Left kidney (tissue), 2 donors: ENCODE measurements around the gene IGFBP1. TPM values are rescaled to one million over a fixed set of nuclear protein-coding genes. Genes with fewer than 3 reads are reported as not detected.

Experiments used
- DNase-seq: peaks from one replicate; pipeline ENCODE4 v3.0.0-alpha.2; 2013
- polyA plus RNA-seq: library from polyadenylated mRNA; unstranded; fragments of 120-200 nt; gene quantifications from one replicate; pipeline ENCODE4 v1.2.1, GENCODE V29; 2013; ENCODE audit not compliant: insufficient read length

The IGFBP1 gene
- polyA plus RNA-seq, 1 donor: 0.17 TPM

DNA sequence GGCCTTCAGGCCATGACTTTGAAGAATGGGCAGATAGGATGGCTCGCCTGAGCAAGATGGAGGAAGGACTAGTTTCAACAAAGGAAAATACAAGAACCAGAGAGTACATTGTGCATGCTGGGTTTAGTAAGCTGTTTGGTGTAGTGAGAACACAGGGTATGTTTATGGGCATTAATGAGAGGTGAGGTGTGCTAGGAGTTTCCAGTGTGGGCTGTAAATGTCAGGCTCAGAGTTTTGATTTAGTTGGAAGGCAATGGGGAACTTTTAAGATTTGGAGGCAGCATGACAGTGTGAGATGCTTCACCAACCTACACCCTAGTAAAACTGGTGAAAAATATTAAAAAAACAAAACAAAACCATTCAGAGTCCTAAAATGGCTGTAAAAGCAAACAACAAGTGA is 13.3 kb downstream of the IGFBP1 start:
- DNase-seq: no peak

DNA sequence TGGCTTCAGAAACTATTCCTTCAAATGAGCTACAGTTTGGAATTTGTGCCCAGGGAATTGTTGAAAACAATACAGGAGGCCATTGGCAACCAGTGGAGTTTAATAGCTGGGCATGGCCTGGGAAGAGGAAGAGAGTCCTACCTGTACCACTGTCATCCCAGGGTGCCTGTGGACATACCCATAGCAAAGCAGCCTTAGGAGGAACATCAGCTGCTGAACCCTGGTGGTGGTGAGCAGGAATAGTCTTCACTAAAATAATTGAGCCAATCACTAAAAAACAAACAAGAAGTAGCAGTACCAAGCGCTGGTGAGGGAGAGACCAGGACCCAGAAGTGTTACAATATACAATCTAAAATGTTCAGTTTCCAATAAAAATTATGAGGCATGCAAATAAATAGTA is 14.5 kb downstream of the IGFBP1 start:
- DNase-seq: no peak

DNA sequence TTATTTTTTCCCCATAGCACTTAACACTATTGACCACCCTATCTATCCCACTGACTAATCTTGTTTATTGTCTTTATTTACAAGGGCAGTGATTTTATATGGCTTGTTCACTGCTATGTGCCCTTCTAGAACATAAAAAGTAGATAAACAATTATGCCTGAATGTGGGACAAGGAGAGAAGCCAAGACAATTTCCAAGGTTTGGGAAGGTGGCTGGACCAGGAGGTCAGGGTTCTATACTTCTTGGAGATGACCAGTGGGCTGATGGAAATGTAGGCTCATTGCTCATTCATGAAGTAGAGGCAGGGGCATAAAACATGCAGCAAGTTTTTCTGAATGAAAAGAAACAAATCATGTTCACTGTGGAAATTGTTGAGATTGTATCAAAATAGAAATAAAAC is 21.3 kb downstream of the IGFBP1 start:
- no peak for DNase-seq

DNA sequence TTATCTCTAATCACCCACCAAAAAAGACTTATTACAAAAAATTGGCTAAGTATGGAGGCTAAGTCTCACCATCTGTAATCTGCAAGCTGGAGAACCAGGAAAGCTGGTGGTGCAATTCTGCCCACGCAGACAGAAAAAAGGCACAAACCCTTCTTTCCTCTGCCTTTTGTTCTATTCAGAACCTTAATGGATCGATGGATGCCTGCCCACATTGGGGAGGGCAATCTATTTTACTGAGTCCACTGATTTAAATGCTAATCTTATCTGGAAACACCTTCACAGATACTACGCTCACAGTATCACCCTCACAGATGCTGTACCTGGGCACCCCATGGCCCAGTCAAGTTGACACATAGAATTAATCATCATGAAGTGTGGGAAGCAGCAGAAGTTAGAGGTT is 22.6 kb downstream of the IGFBP1 start:
- DNase-seq: no peak

DNA sequence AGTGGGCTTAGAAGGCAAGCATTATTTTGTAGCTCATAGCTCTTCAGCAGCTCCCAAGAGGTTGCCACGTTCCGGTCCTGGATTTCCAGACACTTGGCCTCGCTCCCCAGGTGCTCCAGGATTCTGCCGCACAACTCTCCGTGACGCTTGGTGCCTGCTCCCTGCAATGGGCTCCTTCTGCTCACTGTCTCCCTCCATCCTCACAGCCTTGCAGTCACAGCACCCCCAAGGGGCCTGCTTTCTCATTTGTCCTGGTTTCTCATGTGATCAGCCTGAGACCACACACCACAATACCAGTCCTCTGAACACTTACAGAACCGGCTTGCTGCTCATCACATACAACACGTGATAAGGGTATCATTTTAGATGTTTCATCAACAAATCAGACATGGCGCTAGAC is 23.0 kb downstream of the IGFBP1 start:
- no peak for DNase-seq

DNA sequence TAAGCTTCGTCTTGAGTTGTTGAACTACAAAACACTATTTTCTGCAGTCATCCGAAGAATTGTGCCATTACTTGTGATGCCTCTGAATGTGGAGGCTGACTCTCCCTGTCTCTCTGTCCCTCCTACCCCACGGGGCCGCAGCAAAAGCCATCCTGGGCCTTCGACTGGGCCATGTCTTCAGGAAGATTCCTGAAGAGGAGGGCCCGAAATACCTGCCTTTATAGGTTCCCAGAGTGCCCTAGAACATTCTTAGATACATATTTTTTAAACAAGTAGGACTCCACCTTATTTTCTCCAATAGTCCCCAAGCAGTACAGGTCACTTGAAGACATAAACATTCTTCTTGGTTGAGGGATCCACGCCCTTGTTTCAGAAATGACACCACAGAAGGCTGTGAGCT is 24.7 kb downstream of the IGFBP1 start:
- no peak for DNase-seq

DNA sequence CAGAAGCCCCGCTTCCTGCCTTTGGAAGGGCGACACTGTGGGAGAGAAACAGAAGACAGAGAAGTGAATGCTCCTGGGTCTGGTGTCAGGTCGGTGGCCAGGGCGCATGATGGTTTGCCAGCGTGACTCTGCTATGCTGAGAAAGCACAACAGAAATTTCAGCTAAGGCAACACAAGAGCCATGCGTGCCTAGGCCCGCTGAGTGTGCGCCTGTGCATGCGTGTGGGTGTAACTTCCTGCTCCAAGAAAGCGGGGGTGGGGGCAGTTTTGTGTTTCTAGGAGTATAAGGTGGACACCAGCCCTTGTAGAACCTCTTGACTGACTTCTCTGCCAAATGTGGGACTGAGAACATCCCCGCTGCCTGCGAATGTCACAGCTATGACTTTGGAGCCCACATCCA is 26.6 kb downstream of the IGFBP1 start:
- DNase-seq: no peak

DNA sequence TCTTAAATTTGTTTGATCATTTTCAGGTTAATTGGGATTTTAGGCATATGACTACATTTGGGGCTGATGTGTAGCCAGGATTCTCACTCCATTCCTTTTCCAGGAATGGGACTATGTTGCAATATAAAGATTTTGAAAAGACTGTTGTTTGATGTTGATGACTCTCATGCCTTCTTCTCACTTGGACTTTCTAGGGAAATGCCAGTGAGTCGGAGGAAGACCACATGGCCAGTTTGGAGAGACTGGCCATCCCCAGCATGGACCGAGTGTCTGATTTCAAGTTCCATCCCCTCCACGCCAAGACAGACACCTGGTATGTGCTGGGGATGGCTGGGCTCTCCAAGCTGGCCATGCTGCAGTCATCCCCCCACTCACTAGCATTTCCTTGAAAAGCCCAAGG is 27.3 kb downstream of the IGFBP1 start:
- no peak for DNase-seq

DNA sequence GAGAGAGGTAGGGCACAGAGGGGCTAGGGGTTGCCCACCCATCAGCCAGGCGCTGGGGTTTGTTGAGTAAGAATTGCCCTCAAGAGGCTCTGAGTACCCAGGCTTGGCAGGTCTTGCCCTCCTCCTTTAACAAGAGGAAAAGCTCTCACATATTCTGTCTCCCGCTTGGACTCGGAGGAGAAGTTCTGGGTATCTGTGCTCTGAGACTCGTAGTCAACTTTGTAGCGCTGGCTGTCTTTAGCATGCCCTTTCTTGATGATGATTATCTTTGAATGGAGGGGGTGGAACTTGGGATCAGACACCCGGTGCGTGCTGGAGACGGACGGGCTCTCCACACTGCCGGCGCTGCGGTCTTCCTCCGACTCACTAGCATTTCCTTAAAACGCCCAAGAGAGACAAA is 28.8 kb downstream of the IGFBP1 start:
- no peak for DNase-seq

DNA sequence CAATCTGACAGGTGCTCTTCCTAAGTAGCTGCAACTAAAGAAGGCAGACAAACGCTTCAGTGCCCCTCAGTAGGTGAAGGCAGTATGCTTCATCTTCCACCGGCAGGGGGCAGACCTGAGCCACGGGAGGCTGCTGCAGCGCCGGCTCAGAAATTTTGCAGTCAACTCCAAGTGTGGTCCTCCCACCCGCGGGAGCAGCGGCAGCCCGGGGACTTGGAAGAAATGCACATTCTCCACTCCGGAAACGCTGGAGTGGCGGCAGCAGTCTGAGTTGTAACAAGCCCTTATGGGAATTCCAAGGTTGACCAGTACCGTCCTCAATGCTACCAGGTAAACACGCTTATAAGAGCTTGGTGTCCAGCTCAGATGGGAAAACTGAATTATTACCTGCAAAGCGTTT is 29.4 kb downstream of the IGFBP1 start:
- peak; percentile 67 for DNase-seq

DNA sequence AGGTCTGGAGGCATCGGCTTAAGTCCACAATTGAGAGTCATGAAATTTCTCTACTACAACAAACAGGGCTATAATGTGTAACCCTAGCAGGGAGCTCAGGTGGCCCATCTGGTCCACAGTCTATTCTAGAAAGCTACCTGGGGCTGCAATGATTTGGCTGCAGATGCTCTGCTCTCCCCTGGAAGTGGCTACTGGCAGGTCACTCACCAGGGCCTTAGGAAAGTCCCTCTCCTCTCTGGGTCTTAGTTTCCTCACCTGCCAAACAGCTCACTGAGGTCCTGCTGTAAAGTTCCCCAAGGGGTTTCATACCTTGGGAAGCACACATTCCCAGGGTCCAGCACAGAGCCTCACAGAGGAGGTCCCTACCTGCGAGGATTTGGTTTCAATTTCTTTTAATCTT is 30.3 kb downstream of the IGFBP1 start:
- no peak for DNase-seq

DNA sequence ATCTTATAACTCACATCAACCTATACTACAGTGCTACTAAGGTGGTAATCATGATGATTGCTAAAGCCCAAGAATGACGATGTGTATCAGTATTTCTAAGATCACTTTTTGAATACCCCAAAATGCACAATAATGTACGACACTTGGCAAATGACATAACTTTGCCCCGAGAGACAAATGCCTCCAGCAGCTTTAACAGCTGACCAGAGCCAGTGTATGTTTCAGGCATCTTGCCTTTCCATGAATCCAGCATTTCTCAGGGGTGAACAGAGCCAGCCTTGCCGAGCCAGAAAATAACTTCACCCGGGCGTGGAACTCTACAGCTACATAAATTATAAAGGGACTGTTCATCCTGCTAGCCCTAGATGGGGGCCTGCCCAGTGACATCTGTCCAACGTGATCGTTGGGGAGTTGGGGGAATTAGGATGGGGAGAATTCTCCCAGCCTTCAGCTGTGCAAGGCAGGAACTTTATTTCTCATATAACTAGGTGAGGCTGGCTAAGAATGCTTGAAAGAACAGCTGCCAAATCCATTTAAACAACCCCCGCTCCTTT is 31.0 kb downstream of the IGFBP1 start:
- DNase-seq: no peak

DNA sequence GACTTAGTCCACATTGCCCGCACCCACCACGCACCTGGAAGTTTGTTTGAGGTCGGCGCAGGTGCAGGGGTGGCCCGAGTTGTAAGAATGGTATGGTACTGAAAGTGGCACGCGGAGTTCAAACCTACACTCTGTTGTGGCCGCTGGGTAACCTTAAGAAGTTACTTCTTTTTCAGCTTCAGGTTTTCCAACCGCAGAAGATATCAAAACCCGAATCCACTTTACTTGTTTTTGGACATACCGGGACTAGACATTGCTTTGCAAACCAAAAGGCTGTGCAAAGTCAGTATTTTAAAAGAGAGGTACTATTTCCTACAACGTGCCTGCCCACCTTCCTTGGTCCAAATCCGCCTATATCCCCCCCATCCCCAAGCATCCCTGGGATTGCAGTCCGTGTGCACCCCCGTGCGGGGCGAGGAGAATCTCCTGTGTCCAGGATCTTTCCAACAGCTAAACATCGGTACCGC is 31.7 kb downstream of the IGFBP1 start:
- DNase-seq: peak; percentile 10

DNA sequence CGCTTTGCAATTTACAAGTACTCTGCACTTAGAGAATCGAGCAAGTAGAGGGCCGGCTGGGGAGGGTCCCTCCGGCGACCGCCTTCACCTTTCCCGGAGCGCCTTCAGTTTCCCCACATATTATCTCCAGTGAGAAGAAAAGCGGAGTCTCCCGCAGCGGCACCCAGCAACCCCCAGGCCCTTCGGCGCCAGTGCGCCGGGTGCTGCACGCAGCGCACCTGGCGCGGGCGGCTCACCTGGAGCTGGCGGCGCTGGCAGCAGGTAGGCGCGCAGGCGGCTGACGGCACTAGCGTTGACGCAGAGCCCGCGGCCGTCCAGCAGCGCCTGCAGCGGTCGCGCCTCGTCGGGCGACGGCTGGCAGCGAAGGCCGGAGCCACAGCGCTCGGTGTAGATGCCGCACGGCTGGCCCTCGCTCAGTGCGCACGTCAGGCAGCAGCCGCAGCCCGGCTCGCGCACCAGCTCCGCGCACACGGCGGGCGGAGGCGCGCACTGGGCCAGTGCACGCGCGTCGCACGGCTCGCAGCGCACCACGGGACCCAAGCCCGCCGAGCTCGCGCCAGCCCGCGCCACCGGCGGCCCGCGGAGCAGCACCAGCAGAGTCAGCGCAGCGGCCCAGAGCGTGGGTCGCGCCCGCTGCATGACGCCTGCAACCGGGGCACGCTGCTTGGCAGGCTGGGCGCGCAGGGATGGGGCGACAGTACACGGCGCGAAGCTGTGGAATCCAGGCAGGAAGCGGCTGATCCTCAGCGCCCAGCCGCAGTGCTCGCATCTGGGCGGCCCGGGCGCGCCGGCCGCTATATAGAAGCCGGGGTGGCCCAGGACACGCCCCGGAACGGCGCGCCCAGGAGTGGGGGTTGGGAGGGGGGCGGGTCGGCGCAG is 32.5 kb downstream of the IGFBP1 start, which contains the start of gene IGFBP3:
IGFBP3 (minus strand) TSS at position 771 of the 879 bp plus-strand sequence; CDS start at position 639, 132 bp downstream.
- DNase-seq: peak; percentile 67

DNA sequence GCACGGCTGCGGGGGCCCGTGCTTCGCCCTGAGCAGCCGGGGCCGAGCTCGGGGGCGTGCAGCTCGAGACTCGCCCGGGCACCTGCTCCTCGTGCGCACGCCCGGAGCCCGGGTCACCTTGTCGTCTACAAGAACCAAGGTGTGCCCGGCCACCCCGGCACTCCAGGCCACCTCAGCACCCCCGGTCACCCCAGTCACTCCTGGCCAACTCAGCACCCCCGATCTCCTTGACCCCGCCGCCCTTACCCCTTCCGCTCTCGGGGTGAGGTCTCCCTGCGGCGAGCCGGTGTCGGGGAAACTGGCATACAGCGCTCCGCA is 33.1 kb downstream of the IGFBP1 start:
- DNase-seq: no peak

DNA sequence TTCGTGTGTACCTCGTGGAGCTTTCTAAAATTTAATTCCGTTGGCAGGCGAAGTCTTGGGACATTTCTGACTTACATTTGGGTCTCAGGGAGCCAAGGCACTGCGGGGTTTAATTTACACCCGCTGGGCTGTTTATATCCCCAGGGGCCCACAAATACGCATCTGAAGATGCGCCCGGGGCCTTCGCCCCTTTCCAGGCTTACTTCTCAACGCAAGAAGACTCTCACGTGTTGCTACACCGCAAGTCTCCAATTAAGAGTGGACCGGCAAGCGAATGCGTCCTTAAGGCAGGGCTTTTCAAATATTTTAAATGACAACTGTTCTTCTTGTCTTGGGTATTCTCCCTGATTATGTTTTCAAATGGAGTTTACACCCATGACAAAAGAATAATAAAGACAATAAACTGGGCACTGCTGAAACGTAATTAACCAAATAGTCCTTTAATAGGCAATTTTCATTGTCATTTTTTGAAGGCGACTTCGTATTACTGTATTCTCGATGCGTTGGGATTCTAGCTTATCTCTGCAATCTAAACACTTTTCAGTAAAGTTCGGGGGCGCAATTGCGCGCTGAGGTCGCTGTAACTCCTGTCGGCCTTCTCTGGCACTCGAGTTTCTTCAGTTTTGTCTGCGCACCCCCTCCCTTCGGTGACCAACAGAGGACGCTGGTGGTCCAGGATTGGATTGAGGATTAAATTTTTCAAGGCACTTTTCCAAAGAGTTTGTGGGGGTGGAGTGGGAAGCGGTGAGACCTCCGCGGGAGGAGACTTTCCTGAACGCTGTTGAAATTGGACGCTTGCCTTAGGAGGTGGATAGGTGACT is 33.6 kb downstream of the IGFBP1 start:
- peak; percentile 82 for DNase-seq

DNA sequence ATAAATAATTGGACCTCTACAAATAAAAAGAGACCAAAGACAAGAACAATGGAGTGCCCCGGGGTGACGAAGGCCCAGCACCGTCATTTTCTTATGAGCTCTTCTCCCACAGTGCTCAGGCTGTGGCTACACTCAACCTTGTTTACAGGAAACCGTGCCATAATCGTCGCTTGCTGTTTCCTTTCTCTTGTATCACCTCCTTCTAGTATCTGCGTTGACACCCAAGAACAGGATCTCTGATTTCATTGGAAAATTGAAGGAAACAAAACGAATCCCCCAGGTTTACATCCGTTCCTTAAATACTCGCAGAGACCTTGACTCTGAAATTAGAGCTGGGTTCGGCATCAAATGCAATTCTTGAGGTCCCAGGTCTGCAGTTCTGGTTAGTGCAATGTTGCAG is 34.5 kb downstream of the IGFBP1 start:
- DNase-seq: peak; percentile 10

DNA sequence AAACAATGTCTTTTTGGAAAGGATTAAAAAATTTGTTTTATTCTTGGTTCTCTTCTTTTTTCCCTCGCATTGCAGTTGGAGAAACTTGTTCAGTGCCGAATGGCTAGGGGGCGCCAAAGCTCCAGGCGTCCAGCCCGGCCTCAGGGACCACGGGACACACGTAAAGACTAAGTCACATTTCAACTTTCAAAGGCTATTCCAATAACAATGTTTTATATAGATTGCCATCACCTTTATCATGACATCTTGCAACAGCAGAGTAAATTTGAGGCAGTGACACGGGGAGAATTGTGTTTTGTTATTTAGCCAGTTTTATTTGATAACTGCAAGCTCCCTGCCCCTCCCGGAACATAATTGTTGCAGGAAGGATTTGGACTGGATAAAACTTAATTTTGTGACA is 35.0 kb downstream of the IGFBP1 start:
- peak; percentile 72 for DNase-seq

DNA sequence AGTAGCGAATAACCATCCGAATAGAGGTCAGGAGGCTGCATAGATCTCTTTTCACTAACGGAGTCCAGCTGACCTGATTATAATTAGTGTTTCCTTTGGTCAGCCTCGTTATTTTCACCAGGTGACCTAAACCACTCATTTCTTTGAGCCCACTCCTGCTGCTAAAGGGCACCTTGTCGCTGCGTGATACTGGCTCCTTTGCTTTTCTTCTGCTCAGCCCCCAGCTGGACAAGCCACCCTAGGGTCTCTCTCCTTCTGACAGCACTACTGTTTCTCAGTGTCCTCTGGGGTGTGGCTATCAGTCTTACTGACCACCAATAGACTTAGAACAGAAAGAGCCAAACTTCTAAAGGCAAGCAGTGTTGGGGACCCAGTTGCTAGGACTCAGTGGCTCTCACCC is 35.5 kb downstream of the IGFBP1 start:
- DNase-seq: no peak

DNA sequence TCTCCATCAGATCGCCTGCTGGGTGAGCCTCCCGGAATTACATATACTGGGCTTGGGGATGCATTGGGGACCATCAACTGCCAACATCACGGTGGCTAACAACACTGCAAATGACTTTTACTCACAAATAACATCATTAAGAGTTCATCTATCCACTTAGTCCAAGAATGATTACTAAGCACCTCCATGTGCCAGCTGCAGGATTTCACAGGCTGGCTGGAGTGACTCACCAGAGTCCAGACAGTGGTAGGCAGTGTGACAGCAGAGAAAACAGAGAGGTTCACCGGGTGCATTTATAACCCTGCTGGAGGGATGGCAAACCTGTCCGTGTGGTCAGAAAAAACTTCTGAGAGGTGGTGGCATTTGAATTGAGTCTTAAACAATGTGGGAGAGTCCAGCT is 36.0 kb downstream of the IGFBP1 start:
- no peak for DNase-seq

DNA sequence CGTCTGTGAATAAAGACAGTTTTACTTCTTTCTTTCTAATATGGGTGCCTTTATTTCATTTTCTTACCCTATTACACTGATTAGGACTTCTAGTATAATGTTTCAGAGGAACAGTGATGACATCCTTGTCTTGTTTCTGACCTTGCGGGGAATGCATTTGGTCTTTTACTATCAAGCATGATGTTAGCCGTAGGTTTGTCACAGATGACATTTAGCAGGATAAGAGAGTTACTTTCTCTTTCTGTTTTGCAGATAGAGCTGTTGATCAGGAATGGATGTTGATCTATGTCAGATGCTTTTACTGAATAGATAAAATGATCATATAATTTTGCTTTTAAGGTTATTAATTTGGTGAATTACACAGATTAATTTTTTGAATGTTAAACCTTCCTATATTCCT is 39.4 kb downstream of the IGFBP1 start:
- no peak for DNase-seq

DNA sequence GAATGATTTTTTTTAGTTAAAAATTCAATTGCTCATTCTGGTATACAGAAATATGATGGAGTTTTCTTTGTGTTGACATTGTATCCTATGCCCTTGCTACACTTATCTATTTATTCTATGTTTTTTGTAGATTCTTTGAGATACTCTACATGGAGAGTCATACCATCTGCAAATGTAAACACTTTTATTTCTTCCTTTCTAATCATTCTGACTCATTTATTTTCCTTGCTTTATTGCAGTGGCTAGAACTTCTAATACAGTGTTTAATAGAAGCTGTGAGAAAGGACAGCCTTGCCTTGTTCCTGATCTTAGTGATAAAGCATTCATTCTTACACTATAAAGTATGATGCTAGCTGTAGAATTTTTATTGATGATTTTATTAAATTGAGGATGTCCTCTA is 42.7 kb downstream of the IGFBP1 start:
- no peak for DNase-seq

DNA sequence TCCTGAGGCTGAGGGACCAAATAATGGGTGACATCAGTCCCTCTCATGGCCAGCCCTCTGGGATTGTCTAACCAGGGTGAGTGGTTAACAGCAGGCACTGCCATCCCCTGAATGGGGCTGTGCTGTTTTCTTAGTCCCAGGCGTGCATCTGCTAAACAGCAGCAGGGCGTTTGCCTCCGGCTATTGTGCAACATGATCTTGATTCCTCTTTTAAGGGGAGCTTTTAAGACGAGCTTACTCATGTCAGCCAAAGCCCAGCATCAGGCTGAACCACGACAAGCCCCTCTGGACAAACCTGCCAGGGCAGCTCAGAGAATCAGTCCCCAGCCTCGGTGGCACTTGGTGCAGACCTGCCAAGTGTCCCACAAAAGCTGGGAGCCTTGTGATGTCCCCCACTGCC is 49.0 kb downstream of the IGFBP1 start:
- DNase-seq: no peak
